AG04449 (cell line): ENCODE results near the gene MAGEF1.
"Not testable (repeated sequence)": the region's sequence is repeated elsewhere in the genome, so short reads cannot be mapped to it uniquely, and the experiment has no call there.

Source experiments
- CTCF ChIA-PET: fragments of 350-600 bp; formaldehyde crosslinking; extraction: SDS; loops from one replicate; lab custom pipeline; 2021; ENCODE audit warnings: antibody characterized with exemption; lab: Yijun Ruan, JAX
- POLR2A ChIA-PET: fragments of 400-600, 350-600 bp; formaldehyde crosslinking; extraction: SDS; loops from one replicate; lab custom pipeline; 2020; ENCODE audit warnings: antibody characterized with exemption, inconsistent platforms; lab: Yijun Ruan, JAX
- DNase-seq: peaks from one replicate; pipeline ENCODE4 v3.0.0-alpha.2; 2010; ENCODE audit warnings: low read depth, low spot score
- H3K4me3 ChIP-seq: 2 replicates; pipeline ENCODE4 v1.5.1; 2011; ENCODE audit warnings: low read depth, mild to moderate bottlenecking, control low read depth, low read length
- CTCF ChIP-seq: IDR thresholded peaks from one replicate; pipeline ENCODE4 v1.5.1; 2011; ENCODE audit warnings: mild to moderate bottlenecking, moderate library complexity, low read length, control low read depth, inconsistent platforms; ENCODE audit not compliant: insufficient read depth; ENCODE audit errors: missing control alignments

Gene MAGEF1

DNA sequence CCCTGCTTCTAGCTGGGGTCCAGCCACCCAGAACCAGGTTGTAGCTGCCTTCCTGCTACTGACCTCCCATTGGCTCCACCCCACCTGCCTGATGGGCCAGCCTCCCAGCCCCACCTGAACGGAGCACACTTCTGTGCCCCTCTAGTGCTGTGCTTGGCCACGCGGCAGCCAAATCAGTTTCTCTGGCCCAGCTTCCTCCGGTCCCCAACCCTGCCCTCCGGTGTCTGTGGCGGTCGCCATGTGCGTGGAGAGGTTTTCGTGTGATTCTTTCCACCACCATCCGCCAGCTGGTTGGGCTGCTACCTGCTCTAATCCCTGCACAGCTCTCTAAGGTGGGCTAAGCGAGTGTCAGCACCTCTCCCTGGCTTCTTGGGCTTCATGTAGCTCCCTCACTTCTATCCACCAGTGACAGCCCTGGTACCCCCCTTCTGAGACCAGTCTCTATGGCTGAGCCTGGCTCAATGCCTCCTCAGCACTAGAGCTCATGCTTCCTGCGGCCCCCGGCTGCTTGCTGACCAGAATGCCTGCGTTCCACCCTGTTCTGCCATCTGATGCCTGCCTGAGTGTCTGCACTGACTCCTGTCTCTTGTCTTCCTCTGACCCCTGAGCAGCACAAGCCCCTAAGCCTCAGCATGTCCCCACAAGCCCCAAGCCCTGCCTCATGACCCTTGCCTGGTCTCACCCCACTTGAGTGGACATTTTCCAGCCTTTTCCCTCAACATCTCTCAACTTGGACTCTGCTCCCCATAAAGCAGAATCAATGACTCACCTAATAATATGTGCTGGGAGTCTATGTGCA is 23.2 kb upstream of the MAGEF1 start:
- CTCF ChIA-PET, result interaction anchor here (0.7 to 5.5 kb wide), 2 partner anchors 9 to 69 kb away, joined by 4 to 77 read pairs; no protein-coding TSS in a partner anchor
- TF ChIP-seq CTCF, result no peak
- POLR2A ChIA-PET, result no interaction called here
- no peak overlapping the region for H3K4me3 ChIP-seq
- no peak for DNase-seq

GRCh38 chr3:184733971-184734608 is 22.2 kb upstream of the MAGEF1 start:
- CTCF ChIA-PET, result interaction anchor here (0.7 to 5.5 kb wide), 3 partner anchors 8 to 70 kb away, joined by 3 to 77 read pairs (median 4); no protein-coding TSS in a partner anchor
- POLR2A ChIA-PET, result no interaction called here
- H3K4me3 ChIP-seq, result no peak overlapping the region
- TF ChIP-seq CTCF, result no peak
- DNase-seq, result no peak

GRCh38 chr3:184733181-184733580 is 21.3 kb upstream of the MAGEF1 start:
- no peak for TF ChIP-seq CTCF
- H3K4me3 ChIP-seq, result no peak overlapping the region
- POLR2A ChIA-PET, result no interaction called here
- DNase-seq, result no peak
- CTCF ChIA-PET, result interaction anchor here (0.9 to 1.9 kb wide), 3 partner anchors 9 to 71 kb away, joined by 3 to 8 read pairs (median 3); no protein-coding TSS in a partner anchor

DNA sequence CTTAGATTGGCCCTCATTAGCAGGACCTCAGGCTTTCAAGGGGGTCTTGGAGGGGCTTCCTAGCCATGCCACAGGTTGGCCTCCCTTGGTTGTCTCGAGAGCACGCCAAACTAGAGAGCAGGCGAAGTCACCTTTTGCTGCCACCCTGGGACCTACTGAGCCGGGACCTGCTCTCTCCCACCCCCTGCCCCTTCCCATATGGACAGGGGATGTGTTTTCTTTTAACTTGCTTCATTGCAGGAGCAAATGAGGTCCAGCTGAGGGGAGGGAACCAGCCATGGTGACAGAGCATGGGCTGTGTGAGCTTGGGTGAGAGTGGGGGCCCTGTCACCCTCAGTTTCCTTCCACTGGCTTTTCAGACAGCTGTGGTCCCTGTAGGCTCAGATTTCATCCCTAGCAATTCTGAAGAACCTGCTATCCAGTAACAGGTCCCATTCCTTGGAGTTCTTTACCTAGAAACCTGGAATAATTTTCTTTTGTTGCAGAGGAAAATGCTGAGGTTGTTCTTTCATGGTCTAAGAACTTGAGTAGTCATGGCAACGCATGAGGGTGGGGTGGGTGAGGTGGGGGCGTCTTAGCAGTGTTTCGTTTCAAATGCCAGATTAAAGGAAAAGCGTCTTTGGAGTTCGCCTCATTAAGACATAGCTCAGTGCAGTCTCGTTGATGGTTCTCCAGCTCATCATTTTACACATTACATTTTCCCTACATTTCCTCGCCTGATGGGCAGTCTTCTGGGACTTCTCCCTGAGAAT is 20.1 kb upstream of the MAGEF1 start:
- POLR2A ChIA-PET, result no interaction called here
- CTCF ChIA-PET, result interaction anchor here (0.9 to 3.6 kb wide), 6 partner anchors 8 to 72 kb away, joined by 3 to 17 read pairs (median 3); no protein-coding TSS in a partner anchor
- no peak for TF ChIP-seq CTCF
- no peak overlapping the region for H3K4me3 ChIP-seq
- DNase-seq, result no peak

GRCh38 chr3:184730924-184731323 is 19.1 kb upstream of the MAGEF1 start:
- POLR2A ChIA-PET, result no interaction called here
- no peak for DNase-seq
- no peak overlapping the region for H3K4me3 ChIP-seq
- CTCF ChIA-PET, result interaction anchor here (1.2 to 3.6 kb wide), 2 partner anchors 12 kb away, joined by 3 to 17 read pairs; no protein-coding TSS in a partner anchor
- TF ChIP-seq CTCF, result no peak

- POLR2A ChIA-PET, result interaction anchor here (0.7 kb wide), 1 partner anchor 37 kb away, joined by 3 read pairs; no protein-coding TSS in a partner anchor
- not testable (repeated sequence) for DNase-seq, H3K4me3 ChIP-seq
- CTCF ChIA-PET, result interaction anchor here (0.9 to 3.6 kb wide), 7 partner anchors 10 to 108 kb away, joined by 3 to 17 read pairs (median 3); no protein-coding TSS in a partner anchor
These were observed 17.3 kb upstream of the MAGEF1 start for GRCh38 chr3:184729154-184729553.
